Activated CD8-positive, alpha-beta memory T cell treated with anti-CD3 and anti-CD28 coated beads, Interleukin-2, amount 50 U/mL, for 1 hour (primary cell): ENCODE data around the gene LSAMP.

Experiments used
- DNase-seq: peaks from one replicate; pipeline ENCODE4 v3.0.0-alpha.2; 2020; ENCODE audit errors: extremely low read depth

The LSAMP gene

GRCh38 chr3:115960799-115961198 is 484.5 kb downstream of the LSAMP start:
- DNase-seq = no peak

GRCh38 chr3:115958526-115958925 is 486.8 kb downstream of the LSAMP start:
- DNase-seq = no peak

- DNase-seq = no peak
These were observed 498.0 kb downstream of the LSAMP start for GRCh38 chr3:115947325-115947724.

GRCh38 chr3:115943579-115943978 is 501.7 kb downstream of the LSAMP start:
- DNase-seq = no peak

- DNase-seq = no peak
These were observed 508.2 kb downstream of the LSAMP start for GRCh38 chr3:115937054-115937453.

GRCh38 chr3:115932807-115933206 is 512.5 kb downstream of the LSAMP start:
- DNase-seq = no peak

GRCh38 chr3:115931581-115931980 is 513.7 kb downstream of the LSAMP start:
- no peak for DNase-seq

- DNase-seq = no peak
These were observed 514.4 kb downstream of the LSAMP start for GRCh38 chr3:115930922-115931321.

- DNase-seq = no peak
These were observed 515.1 kb downstream of the LSAMP start for GRCh38 chr3:115930168-115930567.

GRCh38 chr3:115928376-115928775 is 516.9 kb downstream of the LSAMP start:
- DNase-seq = no peak

- DNase-seq = no peak
These were observed 518.1 kb downstream of the LSAMP start for GRCh38 chr3:115927197-115927596.

GRCh38 chr3:115922681-115923347 is 522.5 kb downstream of the LSAMP start:
- no peak for DNase-seq

- no peak for DNase-seq
These were observed 523.6 kb downstream of the LSAMP start for GRCh38 chr3:115921711-115922110.

- DNase-seq = no peak
These were observed 526.4 kb downstream of the LSAMP start for GRCh38 chr3:115918900-115919299.

GRCh38 chr3:115916866-115917265 is 528.4 kb downstream of the LSAMP start:
- no peak for DNase-seq

- DNase-seq = no peak
These were observed 530.2 kb downstream of the LSAMP start for GRCh38 chr3:115915061-115915460.

- DNase-seq = no peak
These were observed 532.1 kb downstream of the LSAMP start for GRCh38 chr3:115913069-115913686.

GRCh38 chr3:115912372-115912771 is 532.9 kb downstream of the LSAMP start:
- no peak for DNase-seq

GRCh38 chr3:115905871-115906270 is 539.4 kb downstream of the LSAMP start:
- no peak for DNase-seq

GRCh38 chr3:115903843-115904242 is 541.4 kb downstream of the LSAMP start:
- DNase-seq = no peak

- no peak for DNase-seq
These were observed 544.3 kb downstream of the LSAMP start for GRCh38 chr3:115901008-115901407.

- DNase-seq = no peak
These were observed 545.8 kb downstream of the LSAMP start for GRCh38 chr3:115899535-115899934.

- no peak for DNase-seq
These were observed 546.5 kb downstream of the LSAMP start for GRCh38 chr3:115898656-115899410.
